HCT116 (cell line): ENCODE results near the gene DGCR8. TPM values are rescaled to one million over a fixed set of nuclear protein-coding genes. Genes with fewer than 3 reads are reported as not detected.

Experiments used
- ATAC-seq: fragments of 200-7000 bp; cut with Tn5 transposase; 2 replicates; pipeline ENCODE4 v1.9.1; 2020; ENCODE audit warnings: mild to moderate bottlenecking, moderate library complexity
- BruUV-seq: library from RNA; stranded (reverse); fragments of 400-500 nt; replicated peaks from 2 replicates; lab custom pipeline; 2021; lab: Mats Ljungman, UMichigan
- CTCF ChIA-PET: fragments of 300-600 bp; sonication (Branson Sonifier 250); formaldehyde crosslinking; loops from one replicate; lab custom pipeline; 2021; ENCODE audit warnings: antibody characterized with exemption; lab: Charles Lee
- POLR2A ChIA-PET: fragments of 300-600, 350-600 bp; sonication (Branson Sonifier 250); formaldehyde crosslinking; loops from one replicate; lab custom pipeline; 2021; ENCODE audit warnings: antibody characterized with exemption; lab: Charles Lee
- RAD21 ChIA-PET, 2 experiments: fragments of 300-600 bp; sonication (Branson Sonifier 250); formaldehyde crosslinking; loops; one replicate each; lab custom pipeline; 2023; ENCODE audit warnings: low total read pairs in 2 of 2; ENCODE audit not compliant: uncharacterized antibody in 2 of 2, unreplicated experiment in 2 of 2, low non-redundant PET in 1 of 2; lab: Charles Lee
- DNase-seq: peaks from one replicate; pipeline ENCODE4 v3.0.0-alpha.2; 2010; ENCODE audit warnings: low read depth, low spot score
- H2AFZ ChIP-seq: fragments of 200-600 bp; shearing (Covaris generic), sonication (generic); 2 replicates; pipeline ENCODE4 v1.6.1; 2017; ENCODE audit warnings: low read depth, mixed run types, mixed read lengths, antibody characterized with exemption, low read length; ENCODE audit not compliant: poor library complexity, severe bottlenecking
- H3K27ac ChIP-seq: 2 replicates; pipeline ENCODE4 v1.5.1; 2012; ENCODE audit warnings: low read depth, low read length
- H3K27me3 ChIP-seq: fragments of 200-600 bp; sonication (generic); 2 replicates; pipeline ENCODE4 v1.6.1; 2016; ENCODE audit warnings: mixed run types, low read length, mixed read lengths; ENCODE audit not compliant: insufficient read depth
- H3K36me3 ChIP-seq, 2 experiments: fragments of 200-500 bp in 1 of 2; fragments of 200-600 bp in 1 of 2; sonication (Bioruptor generic) in 1 of 2; sonication (generic) in 1 of 2; 2 replicates each; pipeline versions ENCODE4 v1.5.1 to v1.6.1; 2014 to 2016; ENCODE audit warnings: low read length in 2 of 2, inconsistent platforms in 1 of 2, mixed read lengths in 1 of 2, mixed run types in 1 of 2; ENCODE audit not compliant: insufficient read depth in 2 of 2, control insufficient read depth in 1 of 2
- H3K4me1 ChIP-seq, 2 experiments: fragments of 200-600 bp in 1 of 2; sonication (generic) in 1 of 2; 2 replicates each; pipeline versions ENCODE4 v1.5.1 to v1.6.1; 2012 to 2017; ENCODE audit warnings: low read length in 2 of 2, inconsistent platforms in 1 of 2, mild to moderate bottlenecking in 1 of 2, mixed read lengths in 1 of 2, mixed run types in 1 of 2, moderate library complexity in 1 of 2; ENCODE audit not compliant: insufficient read depth in 2 of 2, control insufficient read depth in 1 of 2
- H3K4me2 ChIP-seq: fragments of 200-600 bp; sonication (generic); 2 replicates; pipeline ENCODE4 v1.6.1; 2017; ENCODE audit warnings: mixed run types, low read length, mixed read lengths
- H3K4me3 ChIP-seq, 2 experiments: fragments of 200-600 bp in 1 of 2; sonication (generic) in 1 of 2; replicated peaks in 1 of 2; 2 replicates each; pipeline ENCODE4 v1.5.1; 2011 to 2016; ENCODE audit warnings: low read length in 2 of 2, control low read depth in 1 of 2, low read depth in 1 of 2, mild to moderate bottlenecking in 1 of 2, mixed read lengths in 1 of 2, mixed run types in 1 of 2
- H3K79me2 ChIP-seq: fragments of 200-600 bp; sonication (generic); 2 replicates; pipeline ENCODE4 v1.6.1; 2017; ENCODE audit warnings: mild to moderate bottlenecking, mixed run types, low read length, moderate library complexity, mixed read lengths; ENCODE audit not compliant: insufficient read depth
- H3K9ac ChIP-seq: fragments of 200-600 bp; sonication (generic); 2 replicates; pipeline ENCODE4 v1.6.1; 2016; ENCODE audit warnings: low read length, mixed read lengths
- H3K9me2 ChIP-seq: fragments of 200-600 bp; sonication (generic), shearing (Covaris generic); 2 replicates; pipeline ENCODE4 v1.6.1; 2017; ENCODE audit warnings: mixed run types, mild to moderate bottlenecking, moderate library complexity; ENCODE audit not compliant: insufficient read depth
- H3K9me3 ChIP-seq, 2 experiments: fragments of 200-500 bp in 1 of 2; fragments of 200-600 bp in 1 of 2; sonication (Bioruptor generic) in 1 of 2; sonication (generic) in 1 of 2; 2 replicates each; pipeline ENCODE4 v1.6.1; 2014 to 2017; ENCODE audit warnings: low read length in 2 of 2, mixed read lengths in 2 of 2, inconsistent platforms in 1 of 2, low read depth in 1 of 2, mild to moderate bottlenecking in 1 of 2, mixed run types in 1 of 2, moderate library complexity in 1 of 2; ENCODE audit not compliant: control insufficient read depth in 1 of 2, insufficient read depth in 1 of 2
- H4K20me1 ChIP-seq: fragments of 200-600 bp; sonication (generic), shearing (Covaris generic); 2 replicates; pipeline ENCODE4 v1.6.1; 2017; ENCODE audit warnings: mixed run types, mild to moderate bottlenecking, moderate library complexity; ENCODE audit not compliant: insufficient read depth
- CBX3 ChIP-seq: IDR thresholded peaks from 2 replicates; pipeline ENCODE4 v1.6.1; 2012; ENCODE audit warnings: low read depth
- CEBPB ChIP-seq: IDR thresholded peaks from 2 replicates; pipeline ENCODE4 v1.6.1; 2012; ENCODE audit warnings: low read depth
- EGR1 ChIP-seq: IDR thresholded peaks from 2 replicates; pipeline ENCODE4 v1.6.1; 2012; ENCODE audit warnings: low read depth
- ELF1 ChIP-seq: IDR thresholded peaks from 2 replicates; pipeline ENCODE4 v1.6.1; 2012; ENCODE audit warnings: low read depth, borderline replicate concordance
- EZH2 ChIP-seq: fragments of 200-600 bp; sonication (generic); IDR thresholded peaks from 2 replicates; pipeline ENCODE4 v1.6.1; 2017; ENCODE audit warnings: antibody characterized with exemption, mixed run types
- EZH2phosphoT487 ChIP-seq: fragments of 200-600 bp; IDR thresholded peaks from 2 replicates; pipeline ENCODE4 v1.6.1; 2018; ENCODE audit warnings: antibody characterized with exemption, borderline replicate concordance
- FOSL1 ChIP-seq: IDR thresholded peaks from 2 replicates; pipeline ENCODE4 v1.6.1; 2012; ENCODE audit warnings: low read depth
- POLR2A ChIP-seq: IDR thresholded peaks from 2 replicates; pipeline ENCODE4 v1.7.0; 2011; ENCODE audit warnings: borderline replicate concordance; ENCODE audit not compliant: insufficient read depth, insufficient read length; ENCODE audit errors: extremely low read depth
- POLR2AphosphoS5 ChIP-seq: IDR thresholded peaks from 2 replicates; pipeline ENCODE4 v1.6.1; 2011; ENCODE audit warnings: mild to moderate bottlenecking, low read depth, low read length, moderate library complexity
- RAD21 ChIP-seq: IDR thresholded peaks from 2 replicates; pipeline ENCODE4 v1.6.1; 2012; ENCODE audit warnings: low read depth, mild to moderate bottlenecking
- SP1 ChIP-seq: IDR thresholded peaks from 2 replicates; pipeline ENCODE4 v1.6.1; 2012; ENCODE audit warnings: low read depth
- SRF ChIP-seq: IDR thresholded peaks from 2 replicates; pipeline ENCODE4 v1.6.1; 2012; ENCODE audit warnings: low read depth
- TCF7L2 ChIP-seq: IDR thresholded peaks from 2 replicates; pipeline ENCODE4 v1.7.0; 2011; ENCODE audit warnings: borderline replicate concordance, inconsistent platforms; ENCODE audit not compliant: insufficient read depth, insufficient read length; ENCODE audit errors: extremely low read depth
- YY1 ChIP-seq: IDR thresholded peaks from 2 replicates; pipeline ENCODE4 v1.6.1; 2011; ENCODE audit warnings: low read length, low read depth, moderate library complexity, mild to moderate bottlenecking; ENCODE audit not compliant: insufficient replicate concordance; ENCODE audit errors: extremely low read depth
- ZBTB33 ChIP-seq: IDR thresholded peaks from 2 replicates; pipeline ENCODE4 v1.6.1; 2011; ENCODE audit warnings: mild to moderate bottlenecking, low read length, moderate library complexity; ENCODE audit not compliant: insufficient replicate concordance; ENCODE audit errors: extremely low read depth
- ZFX ChIP-seq: fragments of 450-650 bp; IDR thresholded peaks from 2 replicates; pipeline ENCODE4 v1.6.1; 2017
- ZNF274 ChIP-seq: fragments of 200-500 bp; sonication (Bioruptor generic); IDR thresholded peaks from 2 replicates; pipeline ENCODE4 v1.6.1; 2014; ENCODE audit warnings: mild to moderate bottlenecking, low read depth, low read length, inconsistent platforms
- intact Hi-C: fragments of 100-400 bp; cut with micrococcal nuclease; formaldehyde crosslinking; loops from 2 replicates; pipeline ENCODE4 v1.10.0; 2022
- total RNA-seq: library from RNA; stranded (reverse); gene quantifications from one replicate; pipeline ENCODE4 v1.2.1, GENCODE V29; 2021; ENCODE audit not compliant: unreplicated experiment
- TF ChIP-seq, protein P1 (sequence below), 3 experiments: fragments of 200-600 bp in 1 of 3; sonication (generic) in 1 of 3; IDR thresholded peaks in 2 of 3; conservative IDR thresholded peaks in 1 of 3; 2 replicates each; pipeline ENCODE4 v1.5.1; 2012 to 2017; ENCODE audit warnings: low read depth in 2 of 3, low read length in 2 of 3, antibody characterized with exemption in 1 of 3, borderline replicate concordance in 1 of 3, control low read depth in 1 of 3, mild to moderate bottlenecking in 1 of 3, mixed read lengths in 1 of 3, mixed run types in 1 of 3, moderate library complexity in 1 of 3; ENCODE audit not compliant: insufficient read depth in 1 of 3

The DGCR8 gene
- total RNA-seq, 1 experiment from 2014 or later = 43.8 TPM

- H3K9me3 ChIP-seq = no peaks in the 10 kb centered on the region
- H2AFZ ChIP-seq = no peak overlapping the region
- no peak overlapping the region for H3K4me2 ChIP-seq
- no peak overlapping the region for H3K27ac ChIP-seq
- intact Hi-C loops = no loop called here
- H3K36me3 ChIP-seq = peaks cover 5 to 6% of the 10 kb centered on the region in 2 experiments; a peak in 2 of 4 replicates
- TF ChIP-seq SRF (no peak), CEBPB (no peak), POLR2A (no peak), POLR2AphosphoS5 (no peak), SP1 (no peak), TCF7L2 (no peak), RAD21 (no peak), EGR1 (no peak), EZH2phosphoT487 (no peak), CBX3 (no peak), FOSL1 (no peak), ZNF274 (no peak), ZFX (no peak), YY1 (no peak), EZH2 (no peak), ZBTB33 (no peak), ELF1 (no peak)
- TF ChIP-seq, protein P1, sequence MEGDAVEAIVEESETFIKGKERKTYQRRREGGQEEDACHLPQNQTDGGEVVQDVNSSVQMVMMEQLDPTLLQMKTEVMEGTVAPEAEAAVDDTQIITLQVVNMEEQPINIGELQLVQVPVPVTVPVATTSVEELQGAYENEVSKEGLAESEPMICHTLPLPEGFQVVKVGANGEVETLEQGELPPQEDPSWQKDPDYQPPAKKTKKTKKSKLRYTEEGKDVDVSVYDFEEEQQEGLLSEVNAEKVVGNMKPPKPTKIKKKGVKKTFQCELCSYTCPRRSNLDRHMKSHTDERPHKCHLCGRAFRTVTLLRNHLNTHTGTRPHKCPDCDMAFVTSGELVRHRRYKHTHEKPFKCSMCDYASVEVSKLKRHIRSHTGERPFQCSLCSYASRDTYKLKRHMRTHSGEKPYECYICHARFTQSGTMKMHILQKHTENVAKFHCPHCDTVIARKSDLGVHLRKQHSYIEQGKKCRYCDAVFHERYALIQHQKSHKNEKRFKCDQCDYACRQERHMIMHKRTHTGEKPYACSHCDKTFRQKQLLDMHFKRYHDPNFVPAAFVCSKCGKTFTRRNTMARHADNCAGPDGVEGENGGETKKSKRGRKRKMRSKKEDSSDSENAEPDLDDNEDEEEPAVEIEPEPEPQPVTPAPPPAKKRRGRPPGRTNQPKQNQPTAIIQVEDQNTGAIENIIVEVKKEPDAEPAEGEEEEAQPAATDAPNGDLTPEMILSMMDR (IDR thresholded peaks at IDR 0.05 in 2 of 3, conservative IDR thresholded peaks at IDR 0.05 in 1 of 3; ENCODE audit: borderline replicate concordance in 1 of 3, insufficient read depth in 1 of 3, low read depth in 2 of 3, low read length in 2 of 3) = no peak
- DNase-seq (no peak), ATAC-seq (no peak)
- no peaks in the 10 kb centered on the region for H3K27me3 ChIP-seq
- ChIA-PET CTCF (no interaction called here), POLR2A (no interaction called here), RAD21 (no interaction called here)
- no peak overlapping the region for H3K4me3 ChIP-seq
- BruUV-seq = no TSS peak
- peaks cover 11% of the 10 kb centered on the region; the same call in 1 of the 2 replicates for H3K79me2 ChIP-seq
- no peaks in the 10 kb centered on the region; a peak in 1 of 4 replicates for H3K4me1 ChIP-seq
- H4K20me1 ChIP-seq = no peaks in the 10 kb centered on the region
- H3K9ac ChIP-seq = no peak overlapping the region
- H3K9me2 ChIP-seq = no peaks in the 10 kb centered on the region
Measured at GRCh38 chr22:20143883-20144665, 64.0 kb downstream of the DGCR8 start.
